Glutamatergic neuron (in vitro differentiated cells): ENCODE measurements around the gene HDAC8. TPM values are rescaled to one million over a fixed set of nuclear protein-coding genes. Genes with fewer than 3 reads are reported as not detected.

ENCODE experiments used
- DNase-seq: peaks from one replicate; pipeline ENCODE4 v3.0.0; 2022
- H3K27ac Mint-ChIP-seq: one replicate; pipeline ENCODE4 v1.8.0; 2020; ENCODE audit warnings: mild to moderate bottlenecking, mixed read lengths, inconsistent platforms; ENCODE audit not compliant: unreplicated experiment
- H3K27me3 Mint-ChIP-seq: one replicate; pipeline ENCODE4 v1.8.0; 2020; ENCODE audit warnings: mild to moderate bottlenecking, moderate library complexity, mixed read lengths, inconsistent platforms; ENCODE audit not compliant: unreplicated experiment
- H3K36me3 Mint-ChIP-seq: one replicate; pipeline ENCODE4 v1.8.0; 2020; ENCODE audit warnings: mild to moderate bottlenecking, mixed read lengths, inconsistent platforms; ENCODE audit not compliant: unreplicated experiment
- H3K4me1 Mint-ChIP-seq: one replicate; pipeline ENCODE4 v1.8.0; 2020; ENCODE audit warnings: mild to moderate bottlenecking, low read depth, mixed read lengths, inconsistent platforms; ENCODE audit not compliant: unreplicated experiment
- H3K4me3 Mint-ChIP-seq: one replicate; pipeline ENCODE4 v1.8.0; 2020; ENCODE audit warnings: mild to moderate bottlenecking, mixed read lengths, inconsistent platforms; ENCODE audit not compliant: unreplicated experiment
- H3K9me3 Mint-ChIP-seq: one replicate; pipeline ENCODE4 v1.8.0; 2020; ENCODE audit warnings: mild to moderate bottlenecking, moderate library complexity, mixed read lengths, inconsistent platforms; ENCODE audit not compliant: unreplicated experiment
- CTCF ChIP-seq: fragments of 200-600 bp; sonication (generic); IDR thresholded peaks from one replicate; pipeline ENCODE4 v1.5.0; 2021; ENCODE audit not compliant: partially characterized antibody, unreplicated experiment
- total RNA-seq: library from RNA; stranded (reverse); fragmentation: NEBNext Ultra II Directional; extraction: Animal tissue kit (Norgen Biotek cat#: 25700); gene quantifications from one replicate; pipeline ENCODE4 v1.2.1, GENCODE V29; 2021; ENCODE audit not compliant: unreplicated experiment

Gene HDAC8
- total RNA-seq, 1 donor from 2014 or later = 49.0 TPM

- no peak overlapping the region for H3K4me3 Mint-ChIP-seq
- peaks cover 7% of the 10 kb centered on the region for H3K36me3 Mint-ChIP-seq
- H3K9me3 Mint-ChIP-seq = no peaks in the 10 kb centered on the region
- H3K27ac Mint-ChIP-seq = no peak overlapping the region
- peaks cover 2% of the 10 kb centered on the region for H3K27me3 Mint-ChIP-seq
- no peak for TF ChIP-seq CTCF
- DNase-seq = no peak
- H3K4me1 Mint-ChIP-seq = peaks cover 6% of the 10 kb centered on the region
Measured at GRCh38 chrX:72349190-72349589, 223.5 kb downstream of the HDAC8 start.

- Mint-ChIP-seq H3K4me3 (no peak overlapping the region), H3K27ac (no peak overlapping the region), H3K27me3 (peaks cover 2% of the 10 kb centered on the region), H3K4me1 (peaks cover 2% of the 10 kb centered on the region), H3K36me3 (peaks cover 7% of the 10 kb centered on the region), H3K9me3 (no peaks in the 10 kb centered on the region)
- TF ChIP-seq CTCF = no peak
- DNase-seq = no peak
Measured at GRCh38 chrX:72348247-72348979, 224.2 kb downstream of the HDAC8 start.

GRCh38 chrX:72347366-72347765 is 225.3 kb downstream of the HDAC8 start:
- peaks cover 7% of the 10 kb centered on the region for H3K36me3 Mint-ChIP-seq
- no peak for DNase-seq
- no peak overlapping the region for H3K4me3 Mint-ChIP-seq
- H3K27ac Mint-ChIP-seq = no peak overlapping the region
- no peaks in the 10 kb centered on the region for H3K9me3 Mint-ChIP-seq
- H3K4me1 Mint-ChIP-seq = peaks cover 2% of the 10 kb centered on the region
- no peak for TF ChIP-seq CTCF
- peaks cover 2% of the 10 kb centered on the region for H3K27me3 Mint-ChIP-seq

DNA sequence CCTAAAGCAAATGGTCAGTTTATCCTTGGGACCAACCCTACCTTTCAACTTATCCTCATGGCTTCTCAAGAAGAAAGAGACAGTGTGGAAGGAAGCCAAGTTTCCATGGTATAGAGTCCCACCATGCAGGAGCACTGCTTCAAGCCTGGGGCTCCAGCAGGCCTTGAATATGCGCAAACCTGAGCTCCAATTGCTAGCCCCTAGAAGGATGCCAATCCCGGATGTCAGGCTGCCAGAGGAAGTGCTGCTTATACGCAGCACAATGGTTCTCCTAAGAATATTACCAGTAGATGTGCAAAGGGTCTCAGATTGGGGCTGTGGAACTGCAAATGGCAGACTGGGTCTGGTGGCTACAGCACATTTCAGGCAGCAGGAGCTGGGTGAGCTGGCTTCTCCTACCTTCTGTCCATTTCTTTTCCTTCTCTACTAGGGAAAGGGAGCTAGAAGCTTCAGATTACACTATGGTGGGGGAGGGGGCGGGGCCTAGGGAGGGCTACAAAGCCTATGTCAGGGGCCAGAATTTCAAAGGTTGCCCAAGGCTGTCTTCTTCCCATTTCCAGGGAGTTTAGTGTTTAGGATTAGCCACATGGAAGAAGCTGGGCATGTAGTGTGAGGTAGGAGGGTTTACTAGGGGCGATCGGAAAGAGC is 226.2 kb downstream of the HDAC8 start:
- Mint-ChIP-seq H3K4me1 (peaks cover 2% of the 10 kb centered on the region), H3K27me3 (peaks cover 2% of the 10 kb centered on the region), H3K4me3 (no peak overlapping the region), H3K36me3 (peaks cover 7% of the 10 kb centered on the region), H3K27ac (no peak overlapping the region), H3K9me3 (no peaks in the 10 kb centered on the region)
- no peak for DNase-seq
- TF ChIP-seq CTCF = no peak

DNA sequence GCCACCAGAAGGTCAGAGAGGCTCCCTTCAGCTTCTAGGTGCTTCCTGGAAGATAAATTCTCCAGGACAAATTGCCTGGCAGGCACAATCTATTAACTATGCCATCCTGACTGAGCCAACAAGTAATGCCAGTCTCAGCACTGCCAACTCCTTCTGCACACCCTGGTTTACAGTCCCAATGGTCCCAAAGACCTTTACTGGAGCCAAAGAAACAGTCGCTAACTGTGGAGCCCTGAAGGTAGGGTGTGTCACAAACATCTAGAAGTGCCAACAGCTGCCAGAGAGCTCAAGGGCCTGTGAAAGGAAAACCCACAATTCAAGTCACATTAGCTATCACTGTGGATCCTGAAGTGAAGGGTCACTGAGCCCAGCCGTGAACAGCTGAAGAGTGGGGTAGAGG is 232.0 kb downstream of the HDAC8 start:
- no peak overlapping the region for H3K4me3 Mint-ChIP-seq
- no peak for DNase-seq

More for the DNA sequence above, 232.0 kb downstream of the HDAC8 start:
- peaks cover 1% of the 10 kb centered on the region for H3K9me3 Mint-ChIP-seq
- H3K27me3 Mint-ChIP-seq = no peaks in the 10 kb centered on the region
- H3K36me3 Mint-ChIP-seq = no peaks in the 10 kb centered on the region
- no peak overlapping the region for H3K27ac Mint-ChIP-seq
- no peak for TF ChIP-seq CTCF
- no peaks in the 10 kb centered on the region for H3K4me1 Mint-ChIP-seq
